ENCODE results near the gene RPS25.
"Not testable (repeated sequence)": the region's sequence is repeated elsewhere in the genome, so short reads cannot be mapped to it uniquely, and the experiment has no call there.

GRCh38 chr11:119017377-119017776 lies 766 bp downstream of the RPS25 start:
- not testable (repeated sequence) for TF ChIP-seq CTCF (IDR thresholded peaks at IDR 0.05; ENCODE audit: insufficient read depth, low read length, poor library complexity, severe bottlenecking); EZH2phosphoT487 (conservative IDR thresholded peaks at IDR 0.05; ENCODE audit: low read length)
